ENCODE measurements around the gene FXYD5. TPM values are rescaled to one million over a fixed set of nuclear protein-coding genes. Genes with fewer than 3 reads are reported as not detected.

The FXYD5 gene
- total RNA-seq, 1 experiment from 2014 or later = 123 TPM

DNA sequence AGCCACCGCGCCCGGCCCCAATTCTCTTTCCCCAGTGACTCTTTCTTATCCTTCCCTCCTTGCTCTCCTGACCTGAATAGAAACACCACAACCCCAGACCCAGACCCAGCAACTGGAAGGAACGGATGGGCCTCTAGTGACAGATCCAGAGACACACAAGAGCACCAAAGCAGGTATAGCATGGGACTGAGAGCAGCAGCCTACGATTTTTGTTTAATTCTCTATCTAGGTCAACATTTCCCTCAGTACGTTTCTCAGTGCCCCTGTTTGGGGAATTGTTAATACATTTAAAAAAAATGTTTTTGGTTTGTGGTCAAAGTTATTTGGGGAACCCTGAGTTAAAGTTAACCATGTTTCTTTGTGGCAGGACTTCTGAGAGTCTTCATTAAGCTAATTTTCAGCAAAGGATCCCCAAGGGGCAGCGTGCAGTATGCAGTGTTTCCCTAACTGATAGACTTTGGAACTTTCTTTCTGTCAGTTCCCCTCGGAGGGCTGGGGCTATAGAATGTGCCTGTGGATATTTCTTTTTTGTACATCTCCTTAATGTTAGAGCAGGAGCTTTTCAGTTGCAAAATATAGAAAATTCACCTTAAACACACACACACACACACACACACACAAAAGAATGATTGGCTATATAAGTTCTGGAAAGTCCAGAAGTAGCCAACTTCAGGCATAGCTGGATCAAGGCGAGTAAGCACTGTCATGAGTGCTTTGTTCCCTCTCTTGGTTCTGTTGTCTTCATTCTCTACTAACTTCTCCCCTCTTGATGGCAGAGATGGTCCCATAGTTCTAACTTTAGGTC, 6.3 kb downstream of the FXYD5 start:
- Histone ChIP-seq H3K79me2 (ENCODE audit: insufficient read depth, low read length) (peaks cover 15% of the 10 kb centered on the region; the same call in 1 of the 2 replicates), H3K9ac (ENCODE audit: low read length) (no peak overlapping the region), H3K36me3 (ENCODE audit: control insufficient read depth in 1 of 2, insufficient read depth in 2 of 2, low read length in 2 of 2) (peaks cover 13 to 63% of the 10 kb centered on the region in 2 experiments), H3K4me1 (ENCODE audit: control insufficient read depth in 1 of 2, insufficient read depth in 2 of 2, low read length in 2 of 2) (peaks cover 31 to 58% of the 10 kb centered on the region in 2 experiments), H3K4me3 (replicated peaks in 1 of 2; ENCODE audit: low read depth in 1 of 2, low read length in 2 of 2) (no peak overlapping the region), H3K4me2 (ENCODE audit: low read length) (no peak overlapping the region), H3K9me2 (ENCODE audit: insufficient read depth) (no peaks in the 10 kb centered on the region), H4K20me1 (ENCODE audit: insufficient read depth) (no peaks in the 10 kb centered on the region), H3K27me3 (ENCODE audit: insufficient read depth, low read length) (no peaks in the 10 kb centered on the region), H2AFZ (ENCODE audit: low read depth, low read length, poor library complexity, severe bottlenecking) (no peak overlapping the region), H3K9me3 (ENCODE audit: control insufficient read depth in 1 of 2, insufficient read depth in 1 of 2, low read depth in 1 of 2, low read length in 2 of 2) (peaks cover 0 to 4% of the 10 kb centered on the region in 2 experiments; a peak in 1 of 4 replicates), H3K27ac (ENCODE audit: low read depth, low read length) (no peak overlapping the region)
- TSS peak; percentile 0 for BruUV-seq (replicated peaks)
- intact Hi-C loops (cut with micrococcal nuclease) = loop anchor here (5.0 kb wide), 1 partner anchor 86 kb away; the partner anchor contains the start of gene LSR
- no peak for ATAC-seq
- ChIA-PET RAD21 (ENCODE audit: low non-redundant PET in 1 of 2, low total read pairs in 2 of 2, uncharacterized antibody in 2 of 2, unreplicated experiment in 2 of 2) (interaction anchor here in 1 of 2 experiments (0.9 kb wide), 1 partner anchor 20 kb away, joined by 3 read pairs; no protein-coding TSS in a partner anchor), CTCF (no interaction called here), POLR2A (no interaction called here)
- no peak for TF ChIP-seq EZH2phosphoT487 (IDR thresholded peaks at IDR 0.05; ENCODE audit: borderline replicate concordance)
- TF ChIP-seq POLR2AphosphoS5 (IDR thresholded peaks at IDR 0.05; ENCODE audit: low read depth, low read length) = no peak
- no peak for TF ChIP-seq EZH2 (IDR thresholded peaks at IDR 0.05)
- TF ChIP-seq SIN3A (IDR thresholded peaks at IDR 0.05; ENCODE audit: low read depth) = no peak
- TF ChIP-seq, protein P1, sequence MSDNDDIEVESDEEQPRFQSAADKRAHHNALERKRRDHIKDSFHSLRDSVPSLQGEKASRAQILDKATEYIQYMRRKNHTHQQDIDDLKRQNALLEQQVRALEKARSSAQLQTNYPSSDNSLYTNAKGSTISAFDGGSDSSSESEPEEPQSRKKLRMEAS (IDR thresholded peaks at IDR 0.05) = no peak
- TF ChIP-seq RAD21 (IDR thresholded peaks at IDR 0.05; ENCODE audit: low read depth) = no peak
- TF ChIP-seq EGR1 (IDR thresholded peaks at IDR 0.05; ENCODE audit: low read depth) = no peak
- TF ChIP-seq, protein P2, sequence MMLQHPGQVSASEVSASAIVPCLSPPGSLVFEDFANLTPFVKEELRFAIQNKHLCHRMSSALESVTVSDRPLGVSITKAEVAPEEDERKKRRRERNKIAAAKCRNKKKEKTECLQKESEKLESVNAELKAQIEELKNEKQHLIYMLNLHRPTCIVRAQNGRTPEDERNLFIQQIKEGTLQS (IDR thresholded peaks at IDR 0.05) = no peak
- no peak for TF ChIP-seq ZFX (IDR thresholded peaks at IDR 0.05)
- no peak for TF ChIP-seq CEBPB (IDR thresholded peaks at IDR 0.05; ENCODE audit: low read depth)
- no peak for TF ChIP-seq SP1 (IDR thresholded peaks at IDR 0.05; ENCODE audit: low read depth)
- no peak for DNase-seq (ENCODE audit: low read depth, low spot score)
